Stomach smooth muscle (tissue), 2 donors: ENCODE data around the gene RAB34.

Experiments used
- H3K27ac ChIP-seq: one replicate; pipeline ENCODE4 v1.7.0; 2013; ENCODE audit warnings: mild to moderate bottlenecking, low read length, inconsistent platforms
- H3K27me3 ChIP-seq, 2 donors: one replicate each; pipeline ENCODE4 v1.7.0; 2013; ENCODE audit warnings: low read length in 2 of 2; ENCODE audit not compliant: insufficient read depth in 2 of 2, control insufficient read depth in 1 of 2
- H3K36me3 ChIP-seq, 2 donors: one replicate each; pipeline ENCODE4 v1.7.0; 2013; ENCODE audit warnings: low read length in 2 of 2; ENCODE audit not compliant: control insufficient read depth in 2 of 2, insufficient read depth in 2 of 2
- H3K4me1 ChIP-seq: one replicate; pipeline ENCODE4 v1.7.0; 2013; ENCODE audit warnings: low read length; ENCODE audit not compliant: control insufficient read depth, insufficient read depth
- H3K4me3 ChIP-seq, 2 donors: one replicate each; pipeline ENCODE4 v1.7.0; 2013; ENCODE audit warnings: low read length in 2 of 2
- H3K9ac ChIP-seq, 2 donors: one replicate each; pipeline ENCODE4 v1.7.0; 2013; ENCODE audit warnings: low read length in 2 of 2, mild to moderate bottlenecking in 1 of 2
- H3K9me3 ChIP-seq, 2 donors: one replicate each; pipeline ENCODE4 v1.7.0; 2013; ENCODE audit warnings: low read length in 2 of 2; ENCODE audit not compliant: control insufficient read depth in 2 of 2
- donor health status: healthy.
- donor health status: Pancreatic carcinoma.

RAB34 gene

DNA sequence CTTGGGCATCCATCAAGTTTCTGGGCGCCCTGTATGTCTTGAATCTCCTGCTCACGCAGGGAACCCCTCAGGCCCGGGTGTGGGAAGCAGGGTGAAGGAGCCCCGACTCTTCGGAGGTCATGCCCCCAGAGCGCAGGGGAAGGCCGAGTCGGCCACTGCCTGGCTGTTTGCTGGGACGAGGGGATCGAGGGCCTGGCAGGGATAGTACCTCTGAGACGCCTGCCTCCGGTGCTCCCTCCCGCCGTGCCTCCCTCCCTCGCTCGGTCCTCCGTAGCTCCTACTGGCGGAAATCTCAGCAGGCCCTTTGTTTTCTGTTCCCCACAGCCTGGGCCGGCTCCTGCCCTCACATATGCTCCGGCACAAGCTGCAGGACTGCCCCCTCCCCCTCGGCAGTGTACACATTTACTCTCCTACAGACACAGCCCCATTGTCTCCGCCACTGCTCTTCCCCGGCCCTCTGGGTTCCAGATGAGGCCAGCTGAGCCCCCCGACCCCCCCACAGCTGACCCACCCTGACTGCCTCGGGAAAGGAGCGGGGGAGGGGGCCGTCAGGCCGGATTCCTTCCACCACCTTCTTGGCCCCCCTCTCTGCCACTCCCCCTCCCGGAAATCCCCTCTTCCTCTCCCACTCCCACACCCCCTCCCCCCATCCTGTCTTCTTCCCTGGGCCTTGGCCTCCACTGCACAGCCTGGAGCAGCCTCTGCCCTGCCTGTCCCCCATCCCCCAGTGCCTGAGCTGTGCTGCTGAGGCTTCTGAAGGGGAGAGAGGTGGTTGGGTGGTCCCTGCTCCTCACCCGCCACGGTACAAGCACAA is 27.5 kb upstream of the RAB34 start:
- Histone ChIP-seq H3K36me3 (peaks cover 2 to 9% of the 10 kb centered on the region in 2 donors), H3K4me3 (peak overlapping the region; percentile 55 to 74), H3K27me3 (no peaks in the 10 kb centered on the region), H3K27ac (peak overlapping the region; percentile 55), H3K9ac (peak overlapping the region; percentile 61 to 80), H3K9me3 (no peaks in the 10 kb centered on the region), H3K4me1 (peaks cover 44% of the 10 kb centered on the region)

DNA sequence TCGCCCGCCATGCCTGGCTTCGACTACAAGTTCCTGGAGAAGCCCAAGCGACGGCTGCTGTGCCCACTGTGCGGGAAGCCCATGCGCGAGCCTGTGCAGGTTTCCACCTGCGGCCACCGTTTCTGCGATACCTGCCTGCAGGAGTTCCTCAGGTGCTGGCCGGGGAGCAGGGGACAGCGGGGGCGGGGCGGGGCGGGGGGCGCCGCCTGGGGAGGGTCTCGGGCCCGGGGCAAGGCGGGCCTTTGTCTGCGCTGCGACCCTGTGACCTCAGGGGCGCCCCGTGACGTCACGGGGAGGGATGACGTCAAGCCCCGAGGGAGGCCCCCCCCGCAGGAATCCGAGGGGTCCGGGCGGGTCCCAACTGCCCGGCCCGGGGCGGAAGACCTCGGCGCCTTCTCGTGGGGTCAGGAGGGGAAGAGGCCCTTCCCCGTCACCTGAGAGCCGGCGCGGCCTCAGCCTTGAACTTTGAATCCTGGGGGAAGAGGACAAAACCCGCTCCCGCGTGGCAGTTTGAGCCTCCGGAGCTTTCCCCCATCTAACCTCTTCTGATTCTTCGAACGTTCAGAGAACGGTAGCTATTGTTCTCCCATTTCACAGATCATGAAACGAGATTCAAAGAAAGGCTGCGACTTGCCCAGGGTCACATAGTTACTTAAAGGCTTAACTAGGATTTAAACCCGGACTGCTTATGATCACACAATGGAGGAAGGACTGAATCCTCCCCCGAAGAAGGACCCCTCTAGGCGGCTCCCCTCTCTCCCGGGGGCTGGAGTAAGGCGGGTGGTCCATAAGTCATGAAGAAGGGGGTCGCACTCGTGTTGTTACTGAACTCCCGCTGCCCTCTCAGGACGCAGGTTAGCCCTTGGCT is 26.7 kb upstream of the RAB34 start:
- peak overlapping the region; percentile 55 to 74 for H3K4me3 ChIP-seq
- no peaks in the 10 kb centered on the region for H3K9me3 ChIP-seq
- H3K27me3 ChIP-seq: no peaks in the 10 kb centered on the region
- H3K9ac ChIP-seq: peak overlapping the region; percentile 61 to 80
- peaks cover 38% of the 10 kb centered on the region for H3K4me1 ChIP-seq
- peaks cover 2 to 9% of the 10 kb centered on the region in 2 donors for H3K36me3 ChIP-seq
- peak overlapping the region; percentile 55 for H3K27ac ChIP-seq

DNA sequence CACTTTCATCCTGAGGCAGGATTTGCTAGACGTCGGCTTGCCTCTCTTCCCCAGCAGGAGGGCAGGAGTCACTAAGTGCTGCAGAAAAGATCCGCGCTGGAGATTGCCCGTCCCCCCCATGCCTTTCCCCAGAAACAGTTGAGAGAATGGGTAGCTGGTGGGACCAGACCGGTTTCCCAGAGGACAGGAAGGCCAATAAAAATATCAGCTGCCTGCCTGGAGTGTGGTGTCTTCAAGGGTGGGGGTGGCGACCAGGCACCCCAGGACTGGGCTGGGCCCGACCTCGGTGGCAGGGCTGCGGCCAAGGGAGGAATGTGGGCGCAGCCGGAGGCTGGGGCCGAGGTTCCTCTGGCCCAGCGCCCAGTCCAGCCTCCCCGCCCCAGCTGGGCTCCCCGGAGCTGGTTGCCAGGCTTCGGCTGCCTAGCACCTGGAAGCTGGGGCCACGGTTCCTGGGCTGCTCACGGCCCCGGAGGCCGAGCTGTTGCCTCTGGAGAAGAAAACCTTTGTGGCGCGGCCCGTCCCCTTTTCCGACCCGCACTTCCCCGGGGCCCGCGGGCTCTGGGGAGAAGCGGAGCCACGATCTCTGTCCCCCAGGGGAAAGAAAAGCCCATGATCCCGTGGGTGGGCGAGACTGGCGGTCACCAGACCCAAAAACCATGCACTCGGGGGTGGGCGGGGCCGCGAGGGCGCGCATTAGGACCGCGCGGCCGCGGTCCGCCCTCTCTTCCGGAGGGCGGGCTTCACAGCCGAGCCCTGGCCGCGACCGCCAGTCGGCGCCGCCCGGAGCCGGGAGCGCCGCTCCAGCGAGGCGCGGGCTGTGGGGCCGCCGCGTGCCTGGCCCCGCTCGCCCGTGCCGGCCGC is 25.8 kb upstream of the RAB34 start, which contains the start of gene TRAF4:
Gene TRAF4 (plus strand): TSS at position 769 of the 861 bp plus-strand sequence. CDS start 102 bp downstream, outside the sequence.
- Histone ChIP-seq H3K4me3 (peak within 1 kb of the TSS; percentile 74 to 76), H3K27ac (peak within 1 kb of the TSS; percentile 55), H3K4me1 (peaks cover 38% of the 10 kb centered on the region), H3K9ac (peak within 1 kb of the TSS; percentile 63 to 80), H3K36me3 (peaks cover 0 to 4% of the 10 kb centered on the region in 2 donors), H3K27me3 (no peaks in the 10 kb centered on the region), H3K9me3 (no peaks in the 10 kb centered on the region)

DNA sequence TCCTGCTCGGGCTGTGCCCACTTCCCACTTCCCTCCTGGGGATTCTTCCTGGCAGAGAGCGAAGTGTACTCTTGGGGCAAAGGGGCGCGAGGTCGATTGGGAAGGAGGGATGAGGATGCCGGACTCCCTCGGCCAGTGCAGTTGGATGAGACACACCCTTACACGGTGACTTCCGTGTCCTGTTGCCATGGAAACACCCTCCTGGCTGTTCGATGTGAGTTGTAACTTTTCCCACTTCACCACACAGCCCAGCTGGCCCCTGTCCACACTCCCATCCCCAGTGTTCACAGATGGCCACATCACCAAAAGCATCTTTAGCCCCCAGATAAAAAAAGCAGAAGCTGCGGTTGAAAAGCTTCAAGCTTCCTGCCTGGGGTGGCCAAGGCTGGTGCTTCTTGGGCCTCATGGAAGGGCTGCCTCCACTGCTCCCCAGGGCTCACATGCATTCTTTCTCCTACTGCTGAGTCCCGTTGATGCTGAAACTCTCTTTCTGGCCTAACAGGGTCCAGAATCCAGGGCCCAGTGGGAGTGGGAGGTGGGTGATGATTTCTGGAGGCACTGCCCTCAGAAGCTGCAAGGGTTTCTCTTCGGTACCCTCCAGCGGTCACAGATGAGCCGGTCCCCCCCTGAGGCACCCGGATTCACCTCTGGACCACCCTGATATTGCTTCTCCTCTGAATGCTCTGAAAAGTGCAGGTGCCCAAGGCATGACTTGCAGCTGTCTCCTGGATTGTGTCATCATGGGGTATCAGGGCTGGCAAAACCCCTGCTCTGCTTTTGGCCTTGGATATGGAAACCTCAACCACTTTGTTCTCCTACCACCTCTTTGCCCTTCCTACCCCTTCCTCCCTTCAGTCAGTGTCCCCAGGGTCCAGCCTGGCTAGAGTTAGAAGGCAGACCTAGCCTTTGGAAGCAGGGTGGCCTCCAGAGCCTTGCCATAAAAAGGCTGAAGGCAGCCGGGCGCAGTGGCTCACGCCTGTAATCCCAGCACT is 24.0 kb upstream of the RAB34 start:
- no peaks in the 10 kb centered on the region for H3K27me3 ChIP-seq
- peaks cover 29% of the 10 kb centered on the region for H3K4me1 ChIP-seq
- H3K36me3 ChIP-seq: no peaks in the 10 kb centered on the region
- no peak overlapping the region for H3K27ac ChIP-seq
- no peak overlapping the region for H3K9ac ChIP-seq
- no peaks in the 10 kb centered on the region for H3K9me3 ChIP-seq
- no peak overlapping the region for H3K4me3 ChIP-seq

DNA sequence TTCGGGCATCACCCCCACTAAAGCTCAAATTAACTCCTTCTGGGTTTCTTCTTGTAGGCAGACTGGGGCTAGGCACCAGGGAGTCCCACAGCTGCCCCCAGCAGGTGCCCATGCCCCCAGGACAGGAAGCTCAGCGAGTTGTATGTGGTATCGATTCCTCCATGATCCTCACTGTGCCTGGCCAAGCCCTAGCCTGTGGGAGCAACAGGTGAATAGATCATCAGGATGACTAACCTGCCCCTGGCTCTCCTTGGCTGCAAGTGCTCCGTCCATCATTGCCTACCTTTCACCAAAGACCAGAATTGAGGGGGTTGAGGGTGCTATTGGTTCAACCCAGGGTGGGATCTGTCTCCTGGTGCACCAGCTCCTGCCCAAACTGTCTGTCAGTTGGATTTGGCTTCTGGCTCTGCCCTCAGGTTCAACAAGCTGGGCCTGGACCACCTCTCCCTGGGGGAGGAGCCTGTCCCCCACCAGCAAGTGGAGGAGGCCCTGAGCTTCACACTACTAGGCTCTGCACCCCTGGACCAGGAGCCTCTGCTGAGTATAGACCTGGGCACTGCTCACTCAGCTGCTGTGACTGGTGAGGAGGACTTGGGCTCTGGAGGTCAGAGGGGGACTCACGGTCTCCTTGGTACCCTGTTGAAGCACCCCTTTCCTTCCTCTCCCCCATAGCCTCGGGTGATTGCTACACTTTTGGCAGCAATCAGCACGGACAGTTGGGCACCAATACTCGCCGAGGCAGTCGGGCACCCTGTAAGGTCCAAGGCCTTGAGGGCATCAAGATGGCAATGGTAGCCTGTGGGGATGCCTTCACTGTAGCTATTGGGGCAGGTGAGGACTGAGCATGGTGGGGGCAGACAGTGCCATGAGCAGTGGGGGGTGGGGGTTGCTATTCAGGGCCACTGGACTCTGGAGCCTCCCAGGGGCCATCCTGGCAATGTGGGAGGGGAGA is 23.0 kb upstream of the RAB34 start:
- Histone ChIP-seq H3K4me3 (no peak overlapping the region), H3K9me3 (no peaks in the 10 kb centered on the region), H3K36me3 (no peaks in the 10 kb centered on the region), H3K27me3 (no peaks in the 10 kb centered on the region), H3K27ac (no peak overlapping the region), H3K4me1 (peaks cover 20% of the 10 kb centered on the region), H3K9ac (no peak overlapping the region)

DNA sequence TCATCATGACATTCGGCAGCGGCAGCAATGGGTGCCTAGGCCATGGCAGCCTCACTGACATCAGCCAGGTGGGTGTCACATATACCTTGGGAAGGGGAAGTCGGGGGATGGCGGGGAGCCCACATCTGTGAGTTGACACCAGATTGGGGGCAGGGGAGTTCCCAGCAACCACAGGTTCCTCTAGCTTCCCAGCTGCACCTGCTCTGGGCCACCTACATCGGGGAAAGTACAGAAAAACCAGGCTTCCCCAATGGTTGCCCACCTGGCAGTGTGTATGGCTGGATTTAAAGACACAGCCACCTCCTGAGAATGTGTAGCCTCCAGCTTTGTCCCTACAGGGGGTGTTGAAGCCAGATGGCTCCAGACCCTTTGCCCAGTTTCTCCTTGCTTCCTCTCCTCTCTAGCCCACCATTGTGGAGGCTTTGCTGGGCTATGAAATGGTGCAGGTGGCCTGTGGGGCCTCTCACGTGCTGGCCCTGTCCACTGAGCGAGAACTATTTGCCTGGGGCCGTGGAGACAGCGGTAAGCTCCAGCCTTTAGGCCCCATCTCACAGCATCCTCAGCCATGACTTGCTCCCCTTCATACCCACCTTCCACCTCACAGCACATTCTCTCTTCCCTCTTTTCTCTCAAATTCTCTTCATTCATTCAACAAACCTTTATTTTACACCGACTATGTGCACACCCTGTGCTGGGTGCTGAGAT is 21.2 kb upstream of the RAB34 start:
- Histone ChIP-seq H3K27ac (no peak overlapping the region), H3K4me1 (peaks cover 8% of the 10 kb centered on the region), H3K9ac (no peak overlapping the region), H3K9me3 (no peaks in the 10 kb centered on the region), H3K4me3 (no peak overlapping the region), H3K36me3 (peaks cover 0 to 2% of the 10 kb centered on the region in 2 donors), H3K27me3 (no peaks in the 10 kb centered on the region)

DNA sequence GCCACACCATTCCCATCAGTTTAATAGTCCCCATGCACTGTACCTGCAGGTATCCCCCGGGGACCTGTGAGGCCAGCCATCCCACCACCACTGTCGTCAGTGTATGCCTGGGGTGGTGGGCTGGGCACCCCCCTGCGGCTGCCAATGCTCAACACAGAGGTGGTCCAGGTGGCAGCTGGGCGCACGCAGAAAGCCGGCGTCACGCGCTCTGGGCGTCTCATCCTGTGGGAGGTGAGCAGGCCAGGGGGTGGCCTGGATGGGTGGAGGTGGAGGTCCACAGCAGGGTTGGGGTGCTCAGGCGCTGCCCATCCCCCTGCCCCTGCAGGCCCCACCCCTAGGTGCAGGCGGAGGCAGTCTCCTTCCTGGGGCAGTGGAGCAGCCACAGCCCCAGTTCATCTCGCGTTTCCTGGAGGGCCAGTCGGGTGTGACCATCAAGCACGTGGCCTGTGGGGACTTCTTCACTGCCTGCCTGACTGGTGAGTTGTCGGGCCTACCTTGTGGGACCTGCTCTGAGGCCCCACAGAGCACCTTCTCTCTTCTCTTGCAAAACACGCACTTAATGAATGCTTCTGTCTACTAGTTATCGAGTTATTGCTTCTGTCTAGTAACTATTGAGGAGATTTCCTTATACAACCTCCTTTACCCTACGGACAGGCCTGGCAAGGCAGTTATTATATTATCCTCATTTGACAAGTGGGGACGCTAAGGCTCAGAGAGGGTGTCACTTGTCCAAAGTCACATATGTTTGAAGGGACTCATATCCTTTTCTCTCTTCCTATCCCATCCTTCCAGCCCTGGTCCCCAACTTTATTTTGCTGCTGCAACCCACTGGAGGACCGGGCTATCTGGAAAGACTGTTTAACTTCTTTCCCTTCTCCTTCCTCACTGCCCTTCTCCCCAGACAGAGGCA is 20.4 kb upstream of the RAB34 start:
- H3K9ac ChIP-seq: no peak overlapping the region
- no peaks in the 10 kb centered on the region for H3K9me3 ChIP-seq
- H3K4me3 ChIP-seq: no peak overlapping the region
- H3K36me3 ChIP-seq: peaks cover 0 to 2% of the 10 kb centered on the region in 2 donors
- H3K4me1 ChIP-seq: peaks cover 1% of the 10 kb centered on the region
- no peak overlapping the region for H3K27ac ChIP-seq
- no peaks in the 10 kb centered on the region for H3K27me3 ChIP-seq

DNA sequence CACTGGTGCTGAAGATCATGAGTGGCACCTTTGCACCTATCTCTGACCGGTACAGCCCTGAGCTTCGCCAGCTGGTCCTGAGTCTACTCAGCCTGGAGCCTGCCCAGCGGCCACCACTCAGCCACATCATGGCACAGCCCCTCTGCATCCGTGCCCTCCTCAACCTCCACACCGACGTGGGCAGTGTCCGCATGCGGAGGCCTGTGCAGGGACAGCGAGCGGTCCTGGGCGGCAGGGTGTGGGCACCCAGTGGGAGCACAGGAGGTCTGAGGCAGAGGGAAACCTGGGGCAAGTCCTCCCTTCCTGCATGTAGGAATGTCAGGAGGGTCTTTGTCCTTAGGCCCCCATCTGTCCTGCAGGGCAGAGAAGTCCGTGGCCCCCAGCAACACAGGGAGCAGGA is 19.6 kb upstream of the RAB34 start:
- Histone ChIP-seq H3K9ac (no peak overlapping the region), H3K36me3 (peaks cover 0 to 2% of the 10 kb centered on the region in 2 donors), H3K27ac (no peak overlapping the region), H3K27me3 (no peaks in the 10 kb centered on the region), H3K4me3 (no peak overlapping the region), H3K9me3 (no peaks in the 10 kb centered on the region), H3K4me1 (no peaks in the 10 kb centered on the region)
